NB4 (cell line): Measurements from ENCODE around the gene NME3.

Source experiments
- MYC ChIP-seq: IDR thresholded peaks from 2 replicates; pipeline ENCODE4 v1.6.1; 2011; ENCODE audit warnings: low read depth, low read length
- POLR2A ChIP-seq: IDR thresholded peaks from 2 replicates; pipeline ENCODE4 v1.6.1; 2011; ENCODE audit warnings: mild to moderate bottlenecking; ENCODE audit not compliant: insufficient read length; ENCODE audit errors: extremely low read depth
- TF ChIP-seq, protein P1 (sequence below): IDR thresholded peaks from one replicate; pipeline ENCODE4 v1.5.1; 2012; ENCODE audit warnings: low read depth, low read length
- TF ChIP-seq, protein P2 (sequence below): IDR thresholded peaks from 2 replicates; pipeline ENCODE4 v1.6.1; 2011; ENCODE audit warnings: low read depth, low read length

DNA sequence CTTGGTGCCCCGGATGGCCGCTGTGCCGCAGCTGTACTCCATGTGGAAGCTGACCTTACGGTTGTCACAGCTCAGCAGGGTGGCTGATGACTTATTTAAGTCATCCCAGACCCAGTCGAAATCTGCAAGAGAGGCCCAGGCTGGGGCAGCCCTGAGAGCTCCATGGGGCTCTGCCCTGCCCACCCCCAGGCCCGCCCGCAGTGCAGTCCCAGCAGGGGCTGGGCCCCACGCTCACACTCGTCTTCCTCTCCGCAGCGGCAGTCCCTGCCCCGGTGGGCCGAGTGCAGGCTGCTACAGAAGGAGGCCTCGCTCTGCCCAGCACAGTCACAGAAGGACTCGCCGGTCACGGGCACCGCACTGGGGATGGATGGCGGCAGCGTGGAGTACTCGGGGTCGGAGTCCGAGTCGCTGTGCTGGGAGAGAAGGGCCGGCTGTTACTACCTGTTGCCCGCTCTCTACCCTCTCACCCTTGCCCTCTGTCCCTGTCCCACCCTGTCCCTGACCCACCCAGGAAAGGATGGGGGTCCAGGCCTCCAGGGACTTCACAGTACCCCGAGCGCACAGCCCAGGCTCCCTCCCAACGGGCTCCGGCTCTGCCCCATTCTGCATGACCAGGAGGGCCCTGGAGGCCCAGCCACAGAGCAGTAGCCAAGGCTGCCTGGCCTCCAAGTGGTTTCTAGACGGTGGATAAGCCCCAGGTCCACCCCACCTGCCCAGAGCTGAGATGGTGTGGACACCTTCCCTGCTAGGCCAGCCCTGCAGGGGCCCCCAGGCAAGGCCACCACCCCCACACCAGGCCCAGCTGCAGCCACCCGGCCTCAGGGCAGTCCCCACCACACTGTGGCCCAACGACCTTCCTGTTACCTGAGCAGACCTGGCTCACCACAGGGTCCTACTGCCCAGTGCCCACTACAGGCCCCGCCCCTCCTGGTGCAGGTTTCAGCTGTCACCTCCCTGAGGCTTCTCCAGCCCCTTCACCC, 7.1 kb upstream of the NME3 start:
- no peak for TF ChIP-seq MYC
- no peak for TF ChIP-seq POLR2A
- TF ChIP-seq, protein P1, sequence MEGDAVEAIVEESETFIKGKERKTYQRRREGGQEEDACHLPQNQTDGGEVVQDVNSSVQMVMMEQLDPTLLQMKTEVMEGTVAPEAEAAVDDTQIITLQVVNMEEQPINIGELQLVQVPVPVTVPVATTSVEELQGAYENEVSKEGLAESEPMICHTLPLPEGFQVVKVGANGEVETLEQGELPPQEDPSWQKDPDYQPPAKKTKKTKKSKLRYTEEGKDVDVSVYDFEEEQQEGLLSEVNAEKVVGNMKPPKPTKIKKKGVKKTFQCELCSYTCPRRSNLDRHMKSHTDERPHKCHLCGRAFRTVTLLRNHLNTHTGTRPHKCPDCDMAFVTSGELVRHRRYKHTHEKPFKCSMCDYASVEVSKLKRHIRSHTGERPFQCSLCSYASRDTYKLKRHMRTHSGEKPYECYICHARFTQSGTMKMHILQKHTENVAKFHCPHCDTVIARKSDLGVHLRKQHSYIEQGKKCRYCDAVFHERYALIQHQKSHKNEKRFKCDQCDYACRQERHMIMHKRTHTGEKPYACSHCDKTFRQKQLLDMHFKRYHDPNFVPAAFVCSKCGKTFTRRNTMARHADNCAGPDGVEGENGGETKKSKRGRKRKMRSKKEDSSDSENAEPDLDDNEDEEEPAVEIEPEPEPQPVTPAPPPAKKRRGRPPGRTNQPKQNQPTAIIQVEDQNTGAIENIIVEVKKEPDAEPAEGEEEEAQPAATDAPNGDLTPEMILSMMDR = no peak
- TF ChIP-seq, protein P2, sequence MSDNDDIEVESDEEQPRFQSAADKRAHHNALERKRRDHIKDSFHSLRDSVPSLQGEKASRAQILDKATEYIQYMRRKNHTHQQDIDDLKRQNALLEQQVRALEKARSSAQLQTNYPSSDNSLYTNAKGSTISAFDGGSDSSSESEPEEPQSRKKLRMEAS = no peak
